K562 (cell line): ENCODE results near the gene SEBOX. TPM values are rescaled to one million over a fixed set of nuclear protein-coding genes. Genes with fewer than 3 reads are reported as not detected.

Source experiments
- LARP7 ChIP-seq: fragments of 450-650 bp; IDR thresholded peaks from 2 replicates; pipeline ENCODE4 v1.6.1; 2016
- MBD2 ChIP-seq: sonication (generic); IDR thresholded peaks from 2 replicates; pipeline ENCODE4 v1.6.1; 2016; ENCODE audit warnings: low read depth, borderline replicate concordance
- RBM15 ChIP-seq: fragments of 200-400 bp; formaldehyde crosslinking; IDR thresholded peaks from 2 replicates; pipeline ENCODE4 v1.6.1; 2018; ENCODE audit warnings: mild to moderate bottlenecking, low read length, moderate library complexity; ENCODE audit not compliant: insufficient read depth
- SIN3A ChIP-seq, 2 experiments: fragments of 150-350 bp in 1 of 2; IDR thresholded peaks; 2 replicates each; pipeline ENCODE4 v1.6.1; 2011 to 2016; ENCODE audit warnings: borderline replicate concordance in 2 of 2, low read depth in 2 of 2, low read length in 2 of 2, mild to moderate bottlenecking in 2 of 2, moderate library complexity in 2 of 2; ENCODE audit not compliant: control insufficient read depth in 1 of 2
- SRSF7 ChIP-seq: fragments of 200-400 bp; formaldehyde crosslinking; optimal IDR thresholded peaks from 2 replicates; pipeline ENCODE3; 2017; ENCODE audit warnings: mild to moderate bottlenecking, low read depth, low read length
- ZNF232 ChIP-seq: sonication (generic); formaldehyde crosslinking; IDR thresholded peaks from 2 replicates; pipeline ENCODE4 v1.8.0; 2022; ENCODE audit warnings: mild to moderate bottlenecking, missing genetic modification reagents
- ZNF830 ChIP-seq: fragments of 250-450 bp; sonication (Bioruptor Pico); IDR thresholded peaks from 2 replicates; pipeline ENCODE4 v1.5.0; 2021; ENCODE audit warnings: mild to moderate bottlenecking
- polyA plus RNA-seq, 8 experiments: library from polyadenylated mRNA; depleted of rRNA in 4 of 8; stranded (reverse) in 5 of 8; unstranded in 3 of 8; fragments of >200 nt; fragmentation: Nextera tagmentation in 2 of 8; fragmentation: Illumina TruSeq in 1 of 8; extraction: Ambion mirVana in 2 of 8; extraction: Trizol in 1 of 8; gene quantifications; 2 replicates each; pipeline versions ENCODE4 v1.2.1 to v1.2.3, GENCODE V29; 2011 to 2014; ENCODE audit warnings: inconsistent platforms in 1 of 8, missing spikeins in 1 of 8
- total RNA-seq, 7 experiments: library from RNA; depleted of rRNA in 6 of 7; stranded (reverse); fragments of >200 nt in 6 of 7; fragmentation: Illumina TruSeq in 2 of 7; extraction: Trizol in 2 of 7; gene quantifications; 2 replicates each; pipeline versions ENCODE4 v1.2.1 to v1.2.3, GENCODE V29; 2011 to 2021; ENCODE audit warnings: low replicate concordance in 1 of 7
- TF ChIP-seq, protein P1 (sequence below): IDR thresholded peaks from 2 replicates; pipeline ENCODE4 v1.6.1; 2011; ENCODE audit warnings: borderline replicate concordance, low read depth, mild to moderate bottlenecking, moderate library complexity, low read length; ENCODE audit not compliant: insufficient read depth, poor library complexity, severe bottlenecking
- TF ChIP-seq, protein P2 (sequence below), 2 experiments: fragments of 450-650 bp; conservative IDR thresholded peaks; 2 replicates each; pipeline ENCODE4 v1.6.1; 2017; ENCODE audit warnings: mild to moderate bottlenecking in 2 of 2, moderate library complexity in 2 of 2
- TF ChIP-seq, protein P3 (sequence below): fragments of 450-650 bp; IDR thresholded peaks from 2 replicates; pipeline ENCODE4 v1.6.1; 2016; ENCODE audit warnings: mild to moderate bottlenecking, moderate library complexity

The SEBOX gene
- total and polyA plus RNA-seq, 9 of the 15 experiments (the other 6 are each of a cell fraction or from before 2014, with no cell fraction given): not detected

DNA sequence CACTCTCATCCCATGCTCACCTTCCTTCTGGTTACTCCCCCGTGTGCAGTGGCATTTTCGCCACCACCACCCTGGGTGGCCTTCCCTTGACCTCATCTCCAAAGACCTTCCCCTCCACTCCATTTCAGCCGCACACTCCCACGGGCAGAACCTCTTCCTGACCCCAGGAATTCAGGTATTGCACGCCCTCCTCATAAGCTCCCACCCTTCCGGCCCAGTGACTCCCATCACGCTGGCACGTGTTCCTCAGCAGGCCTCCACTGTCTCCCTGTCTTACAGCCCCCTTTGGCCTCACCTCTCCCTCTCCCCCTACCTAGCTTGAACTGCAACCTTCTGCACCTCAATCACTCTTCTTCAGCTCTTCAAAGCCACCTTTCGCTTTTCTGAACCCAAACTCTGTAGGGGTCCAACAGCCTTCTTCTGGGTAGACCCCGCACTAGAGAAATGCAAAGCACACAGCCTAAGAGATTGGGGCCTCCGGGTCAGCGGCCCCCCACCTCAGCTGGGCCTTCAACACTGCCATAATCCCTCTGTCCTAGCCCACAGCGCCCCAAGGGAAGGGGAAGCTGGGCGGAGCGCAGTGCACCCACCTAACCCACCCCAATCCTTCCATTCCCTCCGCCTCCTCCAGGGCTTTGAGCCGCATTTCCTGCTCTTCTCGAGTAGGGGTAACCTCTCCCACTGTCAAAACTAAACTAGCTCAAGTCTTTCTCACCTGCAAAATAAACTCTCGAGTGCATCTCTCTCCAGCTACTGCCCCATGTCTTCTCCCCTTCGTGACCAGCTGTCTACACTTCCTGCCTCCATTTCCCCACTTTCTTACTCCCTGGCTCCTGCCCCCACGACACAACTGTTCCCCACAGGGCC lies 47.7 kb downstream of the SEBOX start (continued):
- TF ChIP-seq, protein P1, sequence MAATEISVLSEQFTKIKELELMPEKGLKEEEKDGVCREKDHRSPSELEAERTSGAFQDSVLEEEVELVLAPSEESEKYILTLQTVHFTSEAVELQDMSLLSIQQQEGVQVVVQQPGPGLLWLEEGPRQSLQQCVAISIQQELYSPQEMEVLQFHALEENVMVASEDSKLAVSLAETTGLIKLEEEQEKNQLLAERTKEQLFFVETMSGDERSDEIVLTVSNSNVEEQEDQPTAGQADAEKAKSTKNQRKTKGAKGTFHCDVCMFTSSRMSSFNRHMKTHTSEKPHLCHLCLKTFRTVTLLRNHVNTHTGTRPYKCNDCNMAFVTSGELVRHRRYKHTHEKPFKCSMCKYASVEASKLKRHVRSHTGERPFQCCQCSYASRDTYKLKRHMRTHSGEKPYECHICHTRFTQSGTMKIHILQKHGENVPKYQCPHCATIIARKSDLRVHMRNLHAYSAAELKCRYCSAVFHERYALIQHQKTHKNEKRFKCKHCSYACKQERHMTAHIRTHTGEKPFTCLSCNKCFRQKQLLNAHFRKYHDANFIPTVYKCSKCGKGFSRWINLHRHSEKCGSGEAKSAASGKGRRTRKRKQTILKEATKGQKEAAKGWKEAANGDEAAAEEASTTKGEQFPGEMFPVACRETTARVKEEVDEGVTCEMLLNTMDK: no peak
- TF ChIP-seq SRSF7: no peak
- TF ChIP-seq LARP7: 0 out of 2 replicates have a peak, but pooled peaks have one; percentile 53
- no peak for TF ChIP-seq ZNF830 (CRISPR knock-in tag)
- TF ChIP-seq ZNF232 (CRISPR knock-in tag): no peak
- TF ChIP-seq, protein P2, sequence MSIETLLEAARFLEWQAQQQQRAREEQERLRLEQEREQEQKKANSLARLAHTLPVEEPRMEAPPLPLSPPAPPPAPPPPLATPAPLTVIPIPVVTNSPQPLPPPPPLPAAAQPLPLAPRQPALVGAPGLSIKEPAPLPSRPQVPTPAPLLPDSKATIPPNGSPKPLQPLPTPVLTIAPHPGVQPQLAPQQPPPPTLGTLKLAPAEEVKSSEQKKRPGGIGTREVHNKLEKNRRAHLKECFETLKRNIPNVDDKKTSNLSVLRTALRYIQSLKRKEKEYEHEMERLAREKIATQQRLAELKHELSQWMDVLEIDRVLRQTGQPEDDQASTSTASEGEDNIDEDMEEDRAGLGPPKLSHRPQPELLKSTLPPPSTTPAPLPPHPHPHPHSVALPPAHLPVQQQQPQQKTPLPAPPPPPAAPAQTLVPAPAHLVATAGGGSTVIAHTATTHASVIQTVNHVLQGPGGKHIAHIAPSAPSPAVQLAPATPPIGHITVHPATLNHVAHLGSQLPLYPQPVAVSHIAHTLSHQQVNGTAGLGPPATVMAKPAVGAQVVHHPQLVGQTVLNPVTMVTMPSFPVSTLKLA (conservative IDR thresholded peaks at IDR 0.05): peak; percentile 40 to 44; a peak in 2 of 4 replicates
- no peak for TF ChIP-seq MBD2
- TF ChIP-seq SIN3A (IDR thresholded peaks at IDR 0.05; ENCODE audit: borderline replicate concordance in 2 of 2, control insufficient read depth in 1 of 2, low read depth in 2 of 2, low read length in 2 of 2): no peak
- TF ChIP-seq, protein P3, sequence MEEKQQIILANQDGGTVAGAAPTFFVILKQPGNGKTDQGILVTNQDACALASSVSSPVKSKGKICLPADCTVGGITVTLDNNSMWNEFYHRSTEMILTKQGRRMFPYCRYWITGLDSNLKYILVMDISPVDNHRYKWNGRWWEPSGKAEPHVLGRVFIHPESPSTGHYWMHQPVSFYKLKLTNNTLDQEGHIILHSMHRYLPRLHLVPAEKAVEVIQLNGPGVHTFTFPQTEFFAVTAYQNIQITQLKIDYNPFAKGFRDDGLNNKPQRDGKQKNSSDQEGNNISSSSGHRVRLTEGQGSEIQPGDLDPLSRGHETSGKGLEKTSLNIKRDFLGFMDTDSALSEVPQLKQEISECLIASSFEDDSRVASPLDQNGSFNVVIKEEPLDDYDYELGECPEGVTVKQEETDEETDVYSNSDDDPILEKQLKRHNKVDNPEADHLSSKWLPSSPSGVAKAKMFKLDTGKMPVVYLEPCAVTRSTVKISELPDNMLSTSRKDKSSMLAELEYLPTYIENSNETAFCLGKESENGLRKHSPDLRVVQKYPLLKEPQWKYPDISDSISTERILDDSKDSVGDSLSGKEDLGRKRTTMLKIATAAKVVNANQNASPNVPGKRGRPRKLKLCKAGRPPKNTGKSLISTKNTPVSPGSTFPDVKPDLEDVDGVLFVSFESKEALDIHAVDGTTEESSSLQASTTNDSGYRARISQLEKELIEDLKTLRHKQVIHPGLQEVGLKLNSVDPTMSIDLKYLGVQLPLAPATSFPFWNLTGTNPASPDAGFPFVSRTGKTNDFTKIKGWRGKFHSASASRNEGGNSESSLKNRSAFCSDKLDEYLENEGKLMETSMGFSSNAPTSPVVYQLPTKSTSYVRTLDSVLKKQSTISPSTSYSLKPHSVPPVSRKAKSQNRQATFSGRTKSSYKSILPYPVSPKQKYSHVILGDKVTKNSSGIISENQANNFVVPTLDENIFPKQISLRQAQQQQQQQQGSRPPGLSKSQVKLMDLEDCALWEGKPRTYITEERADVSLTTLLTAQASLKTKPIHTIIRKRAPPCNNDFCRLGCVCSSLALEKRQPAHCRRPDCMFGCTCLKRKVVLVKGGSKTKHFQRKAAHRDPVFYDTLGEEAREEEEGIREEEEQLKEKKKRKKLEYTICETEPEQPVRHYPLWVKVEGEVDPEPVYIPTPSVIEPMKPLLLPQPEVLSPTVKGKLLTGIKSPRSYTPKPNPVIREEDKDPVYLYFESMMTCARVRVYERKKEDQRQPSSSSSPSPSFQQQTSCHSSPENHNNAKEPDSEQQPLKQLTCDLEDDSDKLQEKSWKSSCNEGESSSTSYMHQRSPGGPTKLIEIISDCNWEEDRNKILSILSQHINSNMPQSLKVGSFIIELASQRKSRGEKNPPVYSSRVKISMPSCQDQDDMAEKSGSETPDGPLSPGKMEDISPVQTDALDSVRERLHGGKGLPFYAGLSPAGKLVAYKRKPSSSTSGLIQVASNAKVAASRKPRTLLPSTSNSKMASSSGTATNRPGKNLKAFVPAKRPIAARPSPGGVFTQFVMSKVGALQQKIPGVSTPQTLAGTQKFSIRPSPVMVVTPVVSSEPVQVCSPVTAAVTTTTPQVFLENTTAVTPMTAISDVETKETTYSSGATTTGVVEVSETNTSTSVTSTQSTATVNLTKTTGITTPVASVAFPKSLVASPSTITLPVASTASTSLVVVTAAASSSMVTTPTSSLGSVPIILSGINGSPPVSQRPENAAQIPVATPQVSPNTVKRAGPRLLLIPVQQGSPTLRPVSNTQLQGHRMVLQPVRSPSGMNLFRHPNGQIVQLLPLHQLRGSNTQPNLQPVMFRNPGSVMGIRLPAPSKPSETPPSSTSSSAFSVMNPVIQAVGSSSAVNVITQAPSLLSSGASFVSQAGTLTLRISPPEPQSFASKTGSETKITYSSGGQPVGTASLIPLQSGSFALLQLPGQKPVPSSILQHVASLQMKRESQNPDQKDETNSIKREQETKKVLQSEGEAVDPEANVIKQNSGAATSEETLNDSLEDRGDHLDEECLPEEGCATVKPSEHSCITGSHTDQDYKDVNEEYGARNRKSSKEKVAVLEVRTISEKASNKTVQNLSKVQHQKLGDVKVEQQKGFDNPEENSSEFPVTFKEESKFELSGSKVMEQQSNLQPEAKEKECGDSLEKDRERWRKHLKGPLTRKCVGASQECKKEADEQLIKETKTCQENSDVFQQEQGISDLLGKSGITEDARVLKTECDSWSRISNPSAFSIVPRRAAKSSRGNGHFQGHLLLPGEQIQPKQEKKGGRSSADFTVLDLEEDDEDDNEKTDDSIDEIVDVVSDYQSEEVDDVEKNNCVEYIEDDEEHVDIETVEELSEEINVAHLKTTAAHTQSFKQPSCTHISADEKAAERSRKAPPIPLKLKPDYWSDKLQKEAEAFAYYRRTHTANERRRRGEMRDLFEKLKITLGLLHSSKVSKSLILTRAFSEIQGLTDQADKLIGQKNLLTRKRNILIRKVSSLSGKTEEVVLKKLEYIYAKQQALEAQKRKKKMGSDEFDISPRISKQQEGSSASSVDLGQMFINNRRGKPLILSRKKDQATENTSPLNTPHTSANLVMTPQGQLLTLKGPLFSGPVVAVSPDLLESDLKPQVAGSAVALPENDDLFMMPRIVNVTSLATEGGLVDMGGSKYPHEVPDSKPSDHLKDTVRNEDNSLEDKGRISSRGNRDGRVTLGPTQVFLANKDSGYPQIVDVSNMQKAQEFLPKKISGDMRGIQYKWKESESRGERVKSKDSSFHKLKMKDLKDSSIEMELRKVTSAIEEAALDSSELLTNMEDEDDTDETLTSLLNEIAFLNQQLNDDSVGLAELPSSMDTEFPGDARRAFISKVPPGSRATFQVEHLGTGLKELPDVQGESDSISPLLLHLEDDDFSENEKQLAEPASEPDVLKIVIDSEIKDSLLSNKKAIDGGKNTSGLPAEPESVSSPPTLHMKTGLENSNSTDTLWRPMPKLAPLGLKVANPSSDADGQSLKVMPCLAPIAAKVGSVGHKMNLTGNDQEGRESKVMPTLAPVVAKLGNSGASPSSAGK: peak; percentile 94
- TF ChIP-seq RBM15: no peak
